NOMO-1 treated with dmso at 0.1 percent for 144 hours (cell line): ENCODE results near the gene CORO6.

Experiments used
- DNase-seq: peaks from one replicate; lab custom pipeline; 2025; ENCODE audit not compliant: unreplicated experiment; lab: John Stamatoyannopoulos, UW

Gene CORO6

DNA sequence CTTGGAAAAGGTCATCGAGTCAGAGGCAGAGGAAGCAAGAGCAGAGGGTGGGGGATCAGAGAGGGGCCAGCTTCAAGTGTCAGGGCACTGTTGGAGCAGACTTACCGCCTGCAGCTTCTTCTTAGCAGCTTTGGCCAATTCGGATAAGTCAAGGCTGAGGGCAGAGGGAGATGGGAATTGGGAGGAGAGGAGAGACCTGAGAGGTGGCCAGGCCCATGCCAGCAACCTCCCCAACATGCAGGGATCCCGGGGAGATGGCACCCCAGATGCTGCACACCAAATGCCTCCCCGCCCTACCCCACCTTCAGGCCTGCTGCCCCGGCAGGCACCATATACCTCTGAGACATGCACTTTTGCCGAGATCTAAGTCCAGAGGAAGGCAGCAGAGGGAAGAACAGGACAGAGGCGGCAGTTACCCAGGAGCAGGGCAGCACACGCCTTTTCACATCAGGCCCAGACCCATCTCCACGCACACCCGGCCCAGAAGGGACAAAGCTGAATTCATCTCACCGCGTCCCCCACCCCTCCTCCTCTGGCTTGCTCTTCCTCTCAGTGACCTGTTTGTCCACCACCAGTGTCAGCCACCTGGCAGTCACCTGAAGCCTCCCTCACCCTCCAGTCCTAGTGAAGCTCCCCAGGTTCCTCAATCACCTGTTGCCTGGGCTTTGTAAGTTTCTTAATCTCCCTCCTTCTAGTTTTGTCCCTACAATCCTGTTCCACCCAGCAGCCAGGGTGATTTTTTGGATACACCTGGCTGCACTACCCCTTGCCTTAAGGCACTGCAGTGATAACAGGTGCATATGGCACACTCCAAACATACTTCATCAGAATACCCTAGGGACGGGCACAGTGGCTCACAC is 43.9 kb downstream of the CORO6 start:
- no peak for DNase-seq

- DNase-seq: no peak
These were observed 45.1 kb downstream of the CORO6 start for GRCh38 chr17:29577385-29578211.

GRCh38 chr17:29577001-29577370 is 45.7 kb downstream of the CORO6 start:
- no peak for DNase-seq

DNA sequence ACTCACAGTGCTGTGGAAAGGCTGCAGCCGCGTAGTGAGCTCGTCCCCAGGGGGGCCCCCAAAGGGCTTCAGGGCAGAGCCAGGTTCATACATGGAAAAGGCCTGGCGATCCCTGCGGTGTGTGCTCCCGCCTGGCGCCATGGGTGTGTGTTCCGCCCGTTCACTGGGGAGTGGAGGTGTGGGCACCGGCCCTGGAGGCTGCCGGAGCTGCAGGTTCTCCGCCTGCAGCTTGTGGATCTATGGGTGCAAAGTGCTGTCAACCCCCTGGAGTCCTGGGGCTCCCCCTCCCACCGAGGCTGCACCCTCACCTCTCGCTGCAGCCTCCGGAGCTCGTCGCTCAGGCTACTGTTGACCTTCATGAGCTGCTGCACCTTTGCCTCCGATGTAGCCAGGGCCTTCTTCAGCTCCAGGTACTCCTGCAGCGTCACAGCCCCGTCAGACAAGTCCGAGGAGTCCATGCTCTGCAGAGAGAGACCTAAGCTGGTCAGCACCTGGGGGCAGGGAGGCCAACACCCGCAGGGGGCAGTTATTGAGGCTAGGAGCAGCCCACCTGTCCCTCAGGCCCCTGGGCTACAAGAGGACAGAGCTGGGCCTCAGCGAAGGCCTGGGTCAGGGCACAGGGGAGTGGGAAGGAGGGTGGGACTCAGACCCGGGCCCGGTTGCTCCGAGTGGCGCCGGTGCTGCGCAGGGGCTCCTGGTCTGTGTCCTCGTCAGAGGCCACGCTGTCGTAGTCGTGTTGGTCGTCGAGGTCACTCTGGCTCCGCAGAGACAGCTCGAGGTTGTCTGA is 46.3 kb downstream of the CORO6 start:
- no peak for DNase-seq

- no peak for DNase-seq
These were observed 47.0 kb downstream of the CORO6 start for GRCh38 chr17:29575511-29576213.

GRCh38 chr17:29574732-29575510 is 47.8 kb downstream of the CORO6 start:
- no peak for DNase-seq

DNA sequence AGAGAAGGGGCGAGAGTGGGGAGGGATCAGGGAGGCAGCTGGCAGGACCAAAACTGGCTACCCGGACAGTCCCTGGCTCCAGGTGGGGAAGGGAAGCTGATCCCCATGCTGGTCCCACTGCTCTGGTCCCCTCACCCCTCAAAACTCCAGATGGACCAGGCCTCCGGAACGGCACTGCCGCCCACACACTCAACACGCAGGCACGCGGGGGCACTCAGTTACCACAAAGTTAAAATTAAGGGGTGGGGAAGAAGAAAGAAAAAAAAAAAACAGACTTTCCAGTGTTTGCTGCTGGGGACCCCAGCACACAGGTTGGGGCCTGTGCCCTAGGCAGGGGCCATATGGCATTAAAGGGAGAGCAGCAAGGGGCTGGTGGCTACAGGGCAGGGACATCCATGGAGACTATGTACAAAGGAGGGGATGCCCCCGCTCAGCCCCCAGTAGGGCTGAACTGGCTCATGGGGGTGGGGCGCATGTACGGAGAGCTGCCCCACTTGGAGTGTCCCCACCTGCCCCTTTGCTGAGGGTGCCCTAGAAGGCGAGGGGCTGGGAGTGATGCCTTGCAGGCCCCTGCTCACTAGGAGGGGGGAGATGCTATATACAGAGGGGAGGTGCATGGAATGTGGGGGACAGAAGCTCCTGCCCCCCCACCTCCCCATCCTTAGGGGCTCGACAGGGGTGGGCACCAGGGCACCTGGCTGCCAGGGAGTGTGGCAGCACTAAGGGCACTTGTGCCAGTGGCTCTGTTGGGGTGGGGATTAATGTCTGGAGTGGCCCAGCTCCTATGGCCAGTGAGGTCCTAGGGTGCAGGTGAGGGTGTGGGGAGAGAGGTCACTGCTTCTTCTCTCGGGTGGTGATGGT is 48.6 kb downstream of the CORO6 start:
- DNase-seq: no peak

DNA sequence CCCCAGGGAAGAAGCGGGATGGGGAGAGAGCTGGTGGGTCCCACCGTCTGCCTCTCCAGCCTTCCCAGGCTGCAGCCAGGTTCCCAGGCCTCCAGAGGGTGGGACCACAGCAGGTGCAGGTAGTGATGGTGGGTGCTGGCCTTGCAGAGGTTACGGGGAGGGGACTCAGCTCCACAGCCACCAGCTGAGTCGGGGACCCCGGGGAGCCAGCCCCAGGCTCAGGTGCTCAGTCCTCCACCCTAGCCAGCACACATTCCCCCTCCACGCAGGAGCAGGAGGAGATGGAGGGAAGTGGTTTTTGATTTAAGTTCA is 49.2 kb downstream of the CORO6 start:
- no peak for DNase-seq

DNA sequence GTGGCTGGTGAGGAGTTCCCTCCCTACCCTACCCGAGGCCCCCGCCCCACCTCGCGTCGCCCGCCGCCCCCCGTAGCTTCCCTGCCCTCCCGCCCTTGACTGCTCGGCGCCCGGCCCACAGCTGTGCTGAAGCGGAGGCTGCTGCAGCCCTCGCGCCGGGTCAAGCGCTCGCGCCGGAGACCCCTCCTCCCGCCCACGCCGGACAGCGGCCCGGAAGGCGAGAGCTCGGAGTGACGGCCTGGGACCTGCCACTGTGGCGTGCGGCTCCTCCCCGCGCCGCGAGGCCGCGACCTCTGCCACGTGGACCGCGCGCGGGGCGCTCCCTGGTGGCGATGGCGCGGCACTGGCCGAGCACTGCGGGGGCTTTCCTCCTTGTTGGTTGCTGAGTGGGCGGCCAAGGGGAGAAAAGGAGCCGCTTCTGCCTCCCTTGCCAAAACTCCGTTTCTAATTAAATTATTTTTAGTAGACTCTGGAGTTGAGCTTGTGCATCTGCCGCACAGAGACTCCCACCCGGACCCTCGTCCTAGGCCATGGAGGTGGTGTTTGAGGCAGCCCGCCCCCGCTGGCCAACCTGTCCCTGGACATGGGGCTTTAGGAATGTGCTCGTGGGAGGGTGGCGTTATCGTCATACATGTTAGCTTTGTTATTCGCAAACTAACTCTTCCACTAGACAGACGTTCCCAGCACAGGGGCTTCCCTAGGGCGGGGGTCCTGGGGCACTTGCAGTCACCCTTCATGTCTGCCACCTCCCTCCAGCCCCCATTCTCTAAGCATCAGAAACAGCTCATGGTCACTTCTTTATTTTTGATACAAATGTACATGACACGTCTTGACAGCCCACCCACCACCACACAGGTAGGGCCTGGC is 49.8 kb downstream of the CORO6 start:
- no peak for DNase-seq

GRCh38 chr17:29571883-29572681 is 50.6 kb downstream of the CORO6 start:
- DNase-seq: no peak

DNA sequence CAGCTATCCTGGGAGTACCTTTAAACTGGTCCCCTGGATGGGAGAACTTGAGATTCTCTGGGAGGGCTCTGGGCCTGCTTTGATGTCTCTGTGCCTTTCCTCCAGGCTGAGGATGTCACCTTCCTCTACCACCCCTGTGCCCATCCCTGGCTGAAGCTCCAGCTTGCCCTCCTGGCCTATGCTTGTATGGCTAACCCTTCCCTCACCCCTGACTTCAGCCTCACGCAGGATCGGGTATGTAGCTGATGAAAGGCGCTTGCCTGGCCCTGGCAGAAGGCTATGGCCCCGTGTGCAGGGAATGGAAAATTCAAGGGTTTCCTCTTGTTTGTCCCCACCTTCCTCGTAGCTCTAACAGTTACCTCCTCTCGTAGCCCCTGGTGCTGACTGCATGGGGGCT is 51.2 kb downstream of the CORO6 start:
- DNase-seq: no peak

DNA sequence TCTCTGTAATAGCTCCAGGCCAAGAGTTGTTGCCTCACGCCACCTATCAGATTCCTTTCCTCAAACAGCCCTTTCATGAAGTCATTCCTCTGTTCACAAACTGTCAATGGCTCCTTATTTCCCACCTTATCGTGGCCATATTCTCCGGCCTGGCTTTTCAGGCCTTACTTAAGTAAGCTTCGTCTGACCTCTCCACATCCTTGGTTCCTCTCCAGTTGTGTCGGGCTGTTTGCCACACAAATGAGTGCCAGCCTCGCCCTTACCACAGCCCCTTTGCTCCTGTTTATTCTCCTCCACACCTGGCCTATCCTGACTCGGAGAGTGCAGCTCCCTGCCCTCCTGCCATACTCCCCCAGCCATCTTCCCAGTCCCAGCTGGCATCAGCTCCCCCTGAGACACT is 52.2 kb downstream of the CORO6 start:
- DNase-seq: no peak

GRCh38 chr17:29569245-29569950 is 53.3 kb downstream of the CORO6 start:
- no peak for DNase-seq

DNA sequence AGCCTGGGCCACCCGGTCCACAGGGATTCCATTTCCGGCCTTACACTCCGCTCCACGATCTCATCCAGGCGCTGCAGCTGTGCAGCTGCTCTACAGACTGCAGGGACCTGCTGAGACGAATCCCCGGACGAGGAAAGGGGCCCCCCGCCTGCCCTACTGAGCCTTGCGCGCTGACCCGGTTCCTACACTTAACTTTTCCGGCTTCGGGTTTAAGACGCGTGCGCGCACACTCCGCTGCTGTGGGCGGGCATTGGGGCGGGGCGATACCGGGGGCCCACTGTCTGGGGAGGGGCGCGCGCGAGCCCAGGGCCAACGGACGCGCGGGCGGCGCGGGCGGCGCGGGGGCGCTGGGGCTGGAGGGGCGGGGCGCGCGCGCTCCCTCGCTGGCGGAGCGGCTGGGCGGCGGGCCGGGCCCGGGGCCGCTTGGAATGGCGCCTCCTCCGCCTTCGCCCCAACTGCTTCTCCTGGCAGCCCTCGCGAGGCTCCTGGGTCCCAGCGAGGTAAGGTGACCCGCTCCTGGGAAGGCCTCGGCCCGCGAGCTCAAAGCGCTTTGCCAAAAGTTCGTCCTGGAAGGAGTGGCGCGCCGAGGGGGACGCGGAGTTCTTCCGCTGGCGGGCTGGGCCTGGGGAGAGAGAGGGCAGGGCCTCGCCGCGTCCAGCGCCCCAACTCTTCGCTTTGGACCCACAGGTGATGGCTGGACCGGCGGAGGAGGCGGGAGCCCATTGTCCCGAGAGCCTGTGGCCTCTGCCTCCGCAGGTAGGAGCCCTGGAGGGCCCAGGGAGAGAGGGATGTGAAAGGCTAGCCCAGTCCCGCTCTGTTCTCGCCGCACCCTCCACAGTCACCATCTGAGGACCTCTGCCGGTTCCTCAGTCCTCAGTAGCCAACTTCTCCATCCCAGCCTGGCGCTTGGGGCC is 54.1 kb downstream of the CORO6 start, which contains the start of gene TP53I13:
TP53I13 (plus strand) TSS at position 371 of the 914 bp plus-strand sequence; CDS start at position 429, 58 bp downstream.
- peak; percentile 70 for DNase-seq

GRCh38 chr17:29567554-29568330 is 55.0 kb downstream of the CORO6 start:
- peak; percentile 62 for DNase-seq
